GM23248 (cell line): ENCODE measurements around the gene TRPM2.

Experiments used
- EZH2 ChIP-seq: fragments of 200-600 bp; sonication (generic); IDR thresholded peaks from 2 replicates; pipeline ENCODE4 v1.6.1; 2018; ENCODE audit warnings: antibody characterized with exemption, mild to moderate bottlenecking; ENCODE audit not compliant: insufficient read depth, poor library complexity, severe bottlenecking
- EZH2phosphoT487 ChIP-seq: fragments of 200-600 bp; sonication (generic); IDR thresholded peaks from 2 replicates; pipeline ENCODE4 v1.6.1; 2018; ENCODE audit warnings: antibody characterized with exemption, moderate library complexity, mild to moderate bottlenecking, low read depth; ENCODE audit not compliant: insufficient read depth

DNA sequence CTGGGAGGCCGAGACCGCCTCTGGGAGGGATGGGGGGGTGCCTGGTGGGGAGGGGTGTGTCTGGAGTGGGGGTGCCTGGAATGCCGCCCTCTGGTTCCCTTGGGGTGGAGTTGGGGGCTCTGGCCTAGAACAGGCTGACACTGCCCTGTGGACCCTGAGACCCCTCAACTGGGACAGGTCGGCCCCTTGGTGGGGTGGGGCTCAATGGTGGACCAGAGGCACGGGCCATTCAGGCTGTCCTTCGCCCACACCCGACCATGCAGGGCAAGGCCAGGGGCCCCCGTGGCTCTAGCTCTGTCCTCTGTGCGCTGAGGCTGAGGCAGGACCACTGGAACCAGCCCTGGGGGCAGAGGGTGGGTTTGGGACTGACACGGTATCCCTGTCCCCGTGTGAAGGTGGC, 38.9 kb upstream of the TRPM2 start:
- TF ChIP-seq EZH2 (no peak), EZH2phosphoT487 (no peak)
